ENCODE measurements around the gene FMN2.

FMN2 gene

GRCh38 chr1:240304466-240304865 is 212.8 kb downstream of the FMN2 start:
- no peak for ATAC-seq
- no peak for TF ChIP-seq ZNF8 (CRISPR knock-in tag; IDR thresholded peaks at IDR 0.05)
- TF ChIP-seq CSRNP3 (CRISPR knock-in tag; IDR thresholded peaks at IDR 0.05) = no peak
- no peak for TF ChIP-seq ZNF70 (CRISPR knock-in tag; IDR thresholded peaks at IDR 0.05)
- no peak for TF ChIP-seq POU6F1 (CRISPR knock-in tag; IDR thresholded peaks at IDR 0.05; ENCODE audit: borderline replicate concordance, low read depth)
- TF ChIP-seq ZFP30 (CRISPR knock-in tag; IDR thresholded peaks at IDR 0.05) = no peak
- no peak for TF ChIP-seq BACH2 (CRISPR knock-in tag; IDR thresholded peaks at IDR 0.05; ENCODE audit: borderline replicate concordance)
- TF ChIP-seq TCF4 (CRISPR knock-in tag; IDR thresholded peaks at IDR 0.05; ENCODE audit: borderline replicate concordance) = no peak
- no peak for TF ChIP-seq ARNTL (CRISPR knock-in tag; IDR thresholded peaks at IDR 0.05; ENCODE audit: borderline replicate concordance, low read depth)
- TF ChIP-seq RARB (CRISPR knock-in tag; IDR thresholded peaks at IDR 0.05) = no peak
- no peak for TF ChIP-seq PATZ1 (CRISPR knock-in tag; IDR thresholded peaks at IDR 0.05; ENCODE audit: borderline replicate concordance)
- TF ChIP-seq ISL1 (CRISPR knock-in tag; IDR thresholded peaks at IDR 0.05) = no peak
- no peak for TF ChIP-seq CREB5 (CRISPR knock-in tag; IDR thresholded peaks at IDR 0.05; ENCODE audit: low read depth)

- TF ChIP-seq ISL1 (CRISPR knock-in tag; IDR thresholded peaks at IDR 0.05) (no peak), ARNTL (CRISPR knock-in tag; IDR thresholded peaks at IDR 0.05; ENCODE audit: borderline replicate concordance, low read depth) (no peak), ZFP30 (CRISPR knock-in tag; IDR thresholded peaks at IDR 0.05) (no peak), ZNF70 (CRISPR knock-in tag; IDR thresholded peaks at IDR 0.05) (no peak), ZC3H10 (CRISPR knock-in tag; IDR thresholded peaks at IDR 0.05) (no peak), TSHZ2 (CRISPR knock-in tag; IDR thresholded peaks at IDR 0.05) (no peak), BACH2 (CRISPR knock-in tag; IDR thresholded peaks at IDR 0.05; ENCODE audit: borderline replicate concordance) (no peak), GLIS3 (CRISPR knock-in tag; IDR thresholded peaks at IDR 0.05) (no peak), PATZ1 (CRISPR knock-in tag; IDR thresholded peaks at IDR 0.05; ENCODE audit: borderline replicate concordance) (no peak), CSDC2 (CRISPR knock-in tag; IDR thresholded peaks at IDR 0.05) (no peak), ZNF565 (CRISPR knock-in tag; conservative IDR thresholded peaks at IDR 0.05; ENCODE audit: low read depth) (no peak), OSR1 (CRISPR knock-in tag; IDR thresholded peaks at IDR 0.05) (no peak), SNAI2 (CRISPR knock-in tag; IDR thresholded peaks at IDR 0.05) (no peak), TOX (CRISPR knock-in tag; IDR thresholded peaks at IDR 0.05; ENCODE audit: borderline replicate concordance) (no peak), CSRNP3 (CRISPR knock-in tag; IDR thresholded peaks at IDR 0.05) (no peak), POU6F1 (CRISPR knock-in tag; IDR thresholded peaks at IDR 0.05; ENCODE audit: borderline replicate concordance, low read depth) (no peak), RARB (CRISPR knock-in tag; IDR thresholded peaks at IDR 0.05) (no peak), ESRRG (CRISPR knock-in tag; IDR thresholded peaks at IDR 0.05) (no peak), ZFP3 (CRISPR knock-in tag; IDR thresholded peaks at IDR 0.05) (no peak)
- no peak; the same call in 2 of the 3 replicates for ATAC-seq
Observed at GRCh38 chr1:240306673-240307072, 215.0 kb downstream of the FMN2 start.
